GM20000 (cell line): ENCODE data around the gene LRP3.

Source experiments
- DNase-seq: peaks from one replicate; pipeline ENCODE4 v3.0.0; 2012; ENCODE audit warnings: low spot score
- TF ChIP-seq, protein P1 (sequence below): IDR thresholded peaks from 2 replicates; pipeline ENCODE4 v1.5.1; 2012; ENCODE audit warnings: mild to moderate bottlenecking, control low read depth; ENCODE audit errors: extremely low read depth, missing control alignments

LRP3 gene

DNA sequence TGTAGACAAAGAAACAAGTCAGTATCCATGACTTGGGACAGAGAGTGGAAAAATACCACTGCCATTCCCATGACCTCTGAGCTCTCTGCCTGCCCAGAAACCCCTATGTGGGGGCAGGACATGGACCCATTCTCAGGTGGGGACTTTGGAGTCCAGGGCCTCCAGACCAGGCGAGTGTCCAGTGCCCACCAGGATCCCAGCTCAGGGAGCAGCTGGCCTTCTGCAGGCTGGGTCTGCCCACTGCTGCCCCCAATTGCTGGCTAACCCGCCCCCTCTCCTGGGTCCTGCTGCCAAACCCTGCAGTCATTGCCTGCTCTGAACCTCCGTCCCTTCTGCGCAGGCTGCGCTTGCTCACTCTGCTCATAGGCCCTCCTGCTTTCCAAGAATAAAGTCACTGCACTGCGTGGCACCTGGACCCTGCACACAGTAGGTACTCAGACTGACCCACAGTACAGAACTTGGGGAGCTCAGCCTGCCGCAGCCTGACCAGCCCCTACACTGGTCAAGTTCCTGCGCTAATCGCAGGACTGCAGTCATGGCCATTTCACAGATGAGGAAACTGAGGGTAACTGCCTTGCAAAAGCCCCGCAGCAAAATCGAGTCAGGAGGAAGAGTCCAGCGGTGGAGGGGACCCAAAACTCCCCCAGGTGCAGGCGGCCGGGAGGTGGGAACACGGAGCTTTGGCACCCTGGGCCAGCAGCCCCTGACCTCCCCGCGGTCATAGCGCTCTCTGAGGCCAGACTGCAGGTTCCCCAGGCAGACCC is 30.7 kb downstream of the LRP3 start:
- TF ChIP-seq, protein P1, sequence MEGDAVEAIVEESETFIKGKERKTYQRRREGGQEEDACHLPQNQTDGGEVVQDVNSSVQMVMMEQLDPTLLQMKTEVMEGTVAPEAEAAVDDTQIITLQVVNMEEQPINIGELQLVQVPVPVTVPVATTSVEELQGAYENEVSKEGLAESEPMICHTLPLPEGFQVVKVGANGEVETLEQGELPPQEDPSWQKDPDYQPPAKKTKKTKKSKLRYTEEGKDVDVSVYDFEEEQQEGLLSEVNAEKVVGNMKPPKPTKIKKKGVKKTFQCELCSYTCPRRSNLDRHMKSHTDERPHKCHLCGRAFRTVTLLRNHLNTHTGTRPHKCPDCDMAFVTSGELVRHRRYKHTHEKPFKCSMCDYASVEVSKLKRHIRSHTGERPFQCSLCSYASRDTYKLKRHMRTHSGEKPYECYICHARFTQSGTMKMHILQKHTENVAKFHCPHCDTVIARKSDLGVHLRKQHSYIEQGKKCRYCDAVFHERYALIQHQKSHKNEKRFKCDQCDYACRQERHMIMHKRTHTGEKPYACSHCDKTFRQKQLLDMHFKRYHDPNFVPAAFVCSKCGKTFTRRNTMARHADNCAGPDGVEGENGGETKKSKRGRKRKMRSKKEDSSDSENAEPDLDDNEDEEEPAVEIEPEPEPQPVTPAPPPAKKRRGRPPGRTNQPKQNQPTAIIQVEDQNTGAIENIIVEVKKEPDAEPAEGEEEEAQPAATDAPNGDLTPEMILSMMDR: no peak
- no peak for DNase-seq

- no peak for DNase-seq
- TF ChIP-seq, protein P1: no peak
Observed at GRCh38 chr19:33225458-33225926, 31.4 kb downstream of the LRP3 start, which contains the start of gene SLC7A10. SLC7A10 (minus strand) TSS chr19:33225850; CDS start chr19:33225703, 147 bp downstream.

DNA sequence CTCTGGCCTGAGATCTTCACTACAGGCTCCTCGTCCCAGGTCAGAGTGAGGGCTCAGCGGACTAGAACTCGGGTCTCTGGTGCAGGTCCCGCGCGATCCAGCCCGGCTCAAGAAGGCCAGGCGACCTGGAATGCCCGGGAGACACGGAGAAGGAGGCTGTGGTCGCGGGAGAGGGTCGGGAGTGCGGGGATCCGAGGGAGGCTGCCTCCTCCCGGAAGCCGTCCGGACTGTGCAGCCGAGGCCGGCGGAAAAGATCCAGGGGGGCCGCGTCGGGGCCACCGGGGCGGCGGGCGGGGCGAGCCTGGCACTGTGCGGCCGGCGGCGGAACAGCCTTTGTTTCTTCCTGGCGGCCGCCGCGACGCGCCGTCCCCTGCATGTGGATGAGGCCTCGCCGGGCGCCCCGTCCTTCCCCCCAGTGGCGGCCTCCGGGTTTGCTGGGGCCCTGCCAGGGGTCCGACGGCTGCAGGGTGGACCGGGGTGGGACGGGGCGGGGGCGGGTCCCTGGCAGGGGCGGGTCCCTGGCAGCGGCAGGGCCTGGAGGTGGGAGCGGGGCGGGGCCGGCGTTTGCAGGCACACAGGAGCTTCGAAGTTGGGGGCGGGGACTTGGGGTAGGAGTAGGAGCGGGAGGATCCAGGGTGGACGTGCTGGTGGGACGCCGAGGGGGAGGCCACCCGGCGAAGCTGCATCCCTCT is 32.6 kb downstream of the LRP3 start:
- TF ChIP-seq, protein P1: no peak
- DNase-seq: no peak

DNA sequence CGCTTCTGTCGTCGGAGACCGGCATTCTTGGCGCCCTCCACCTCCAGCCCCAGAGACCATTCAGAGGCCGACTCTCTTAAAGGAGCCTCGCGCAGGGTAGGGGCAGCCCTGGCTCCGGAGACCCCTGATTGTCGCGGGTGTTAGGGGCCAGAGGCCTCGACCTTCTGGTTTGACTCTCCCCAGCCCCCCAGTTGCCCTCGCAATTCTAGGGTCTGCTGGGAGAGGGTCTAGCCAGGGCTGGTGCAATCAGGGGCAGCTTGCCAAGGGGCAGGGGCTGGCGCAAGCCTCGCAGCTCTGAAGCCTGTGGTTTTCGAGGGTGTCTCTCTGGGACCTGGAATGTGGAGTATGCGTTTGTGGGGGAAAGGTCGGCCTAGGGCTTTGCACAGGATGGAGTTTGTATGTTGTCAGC is 33.1 kb downstream of the LRP3 start:
- TF ChIP-seq, protein P1: no peak
- DNase-seq: no peak

GRCh38 chr19:33227870-33228599 is 33.9 kb downstream of the LRP3 start:
- no peak for DNase-seq
- TF ChIP-seq, protein P1: no peak

DNA sequence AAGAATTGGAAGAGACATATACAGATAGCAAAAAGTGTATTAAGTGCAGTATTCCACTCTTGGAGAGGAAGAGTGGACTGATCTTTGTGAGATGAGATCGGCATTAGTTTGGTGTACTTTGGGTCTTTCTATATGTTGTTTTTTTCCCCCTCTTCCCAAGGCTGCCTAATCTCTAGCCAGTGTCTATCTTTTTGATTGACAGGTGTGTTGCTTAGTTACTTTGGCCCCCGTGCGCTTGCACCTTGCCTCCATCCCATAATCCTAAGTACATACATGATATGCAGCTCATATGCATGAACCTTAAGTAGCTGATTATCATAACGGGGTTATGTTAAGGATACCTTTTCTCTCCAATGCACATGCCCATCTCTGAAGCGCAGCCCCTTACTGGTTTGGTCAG is 35.8 kb downstream of the LRP3 start:
- DNase-seq: no peak
- TF ChIP-seq, protein P1: no peak
